Mesendoderm (in vitro differentiated cells): ENCODE data around the gene DACT3.

Experiments
- DNase-seq: peaks from one replicate; pipeline ENCODE4 v3.0.0; 2013
- H2AK5ac ChIP-seq: 2 replicates; pipeline ENCODE4 v1.6.1; 2013; ENCODE audit warnings: low read length, inconsistent platforms
- H2BK120ac ChIP-seq: 2 replicates; pipeline ENCODE4 v1.6.1; 2013; ENCODE audit warnings: low read depth, mild to moderate bottlenecking, low read length, moderate library complexity, mixed read lengths
- H2BK15ac ChIP-seq: replicated peaks from 2 replicates; pipeline ENCODE4 v1.6.1; 2013; ENCODE audit warnings: low read depth, mild to moderate bottlenecking, moderate library complexity
- H2BK5ac ChIP-seq: 2 replicates; pipeline ENCODE4 v1.6.1; 2013; ENCODE audit warnings: low read length, inconsistent platforms
- H3K18ac ChIP-seq: 2 replicates; pipeline ENCODE4 v1.6.1; 2013; ENCODE audit warnings: mild to moderate bottlenecking, low read length, mixed read lengths
- H3K23ac ChIP-seq: one replicate; pipeline ENCODE4 v1.6.1; 2013; ENCODE audit warnings: low read length
- H3K27ac ChIP-seq: 2 replicates; pipeline ENCODE4 v1.5.1; 2013; ENCODE audit warnings: low read depth, mild to moderate bottlenecking, inconsistent platforms, low read length, moderate library complexity
- H3K27me3 ChIP-seq: 2 replicates; pipeline ENCODE4 v1.6.1; 2013; ENCODE audit warnings: low read length, control low read depth, mild to moderate bottlenecking, inconsistent platforms; ENCODE audit not compliant: insufficient read depth, poor library complexity
- H3K36me3 ChIP-seq: 2 replicates; pipeline ENCODE4 v1.6.1; 2013; ENCODE audit warnings: low read length, inconsistent platforms; ENCODE audit not compliant: control insufficient read depth, insufficient read depth
- H3K4ac ChIP-seq: one replicate; pipeline ENCODE4 v1.6.1; 2013; ENCODE audit warnings: low read depth, mild to moderate bottlenecking, low read length, moderate library complexity
- H3K4me1 ChIP-seq: 2 replicates; pipeline ENCODE4 v1.6.1; 2013; ENCODE audit warnings: low read depth, low read length, inconsistent platforms; ENCODE audit not compliant: control insufficient read depth
- H3K4me2 ChIP-seq: 2 replicates; pipeline ENCODE4 v1.6.1; 2013; ENCODE audit warnings: low read length
- H3K4me3 ChIP-seq: 2 replicates; pipeline ENCODE4 v1.5.1; 2013; ENCODE audit warnings: mild to moderate bottlenecking, low read length
- H3K56ac ChIP-seq: one replicate; pipeline ENCODE4 v1.6.1; 2013; ENCODE audit warnings: low read length
- H3K79me1 ChIP-seq: 2 replicates; pipeline ENCODE4 v1.6.1; 2013; ENCODE audit warnings: low read length, inconsistent platforms
- H3K79me2 ChIP-seq: 2 replicates; pipeline ENCODE4 v1.6.1; 2013; ENCODE audit warnings: mild to moderate bottlenecking, low read length; ENCODE audit not compliant: control insufficient read depth, insufficient read depth
- H3K9ac ChIP-seq: 2 replicates; pipeline ENCODE4 v1.6.1; 2013; ENCODE audit warnings: low read length, inconsistent platforms
- H4K5ac ChIP-seq: one replicate; pipeline ENCODE4 v1.6.1; 2013; ENCODE audit warnings: low read length
- H4K8ac ChIP-seq: one replicate; pipeline ENCODE4 v1.6.1; 2013; ENCODE audit warnings: low read depth, mild to moderate bottlenecking, control low read depth, low read length, moderate library complexity
- WGBS: extraction: QIAGEN DNeasy Blood & Tissue Kit; methylation state at CpG from one replicate; pipeline ENCODE4 v1.1.7; 2013; ENCODE audit warnings: low lambda C conversion rate, missing lambda C conversion rate; ENCODE audit not compliant: insufficient coverage; ENCODE audit errors: extremely low coverage; 5-methylcytosine and 5-hydroxymethylcytosine counted together

DACT3 gene

GRCh38 chr19:46691948-46692347 lies 31.0 kb upstream of the DACT3 start:
- Histone ChIP-seq H3K79me2 (peaks cover 1% of the 10 kb centered on the region), H3K36me3 (peaks cover 24% of the 10 kb centered on the region), H2AK5ac (no peak overlapping the region), H3K23ac (no peak overlapping the region), H3K4ac (no peak overlapping the region), H3K4me2 (no peak overlapping the region), H2BK120ac (no peak overlapping the region), H2BK5ac (no peak overlapping the region), H3K56ac (no peak overlapping the region), H3K9ac (no peak overlapping the region), H3K4me1 (no peaks in the 10 kb centered on the region), H2BK15ac (no peak overlapping the region), H3K18ac (no peak overlapping the region), H4K5ac (no peak overlapping the region), H3K4me3 (no peak overlapping the region), H3K27me3 (no peaks in the 10 kb centered on the region), H3K27ac (no peak overlapping the region), H3K79me1 (peaks cover 2% of the 10 kb centered on the region), H4K8ac (no peak overlapping the region)
- no peak for DNase-seq
- WGBS: no CpG with 5 or more reads among the region's 2 CpGs

GRCh38 chr19:46691104-46691503 lies 30.1 kb upstream of the DACT3 start:
- Histone ChIP-seq H3K4me1 (no peaks in the 10 kb centered on the region), H2BK120ac (no peak overlapping the region), H3K23ac (no peak overlapping the region), H3K79me1 (peaks cover 2% of the 10 kb centered on the region), H2BK5ac (no peak overlapping the region), H4K5ac (no peak overlapping the region), H3K4me2 (no peak overlapping the region), H3K18ac (no peak overlapping the region), H2AK5ac (no peak overlapping the region), H3K56ac (no peak overlapping the region), H3K27me3 (no peaks in the 10 kb centered on the region), H3K36me3 (peaks cover 24% of the 10 kb centered on the region), H3K4me3 (no peak overlapping the region), H3K4ac (no peak overlapping the region), H2BK15ac (no peak overlapping the region), H3K9ac (no peak overlapping the region), H4K8ac (no peak overlapping the region), H3K79me2 (peaks cover 1% of the 10 kb centered on the region), H3K27ac (no peak overlapping the region)
- DNase-seq: no peak
- WGBS: no CpG with 5 or more reads among the region's 2 CpGs

DNA sequence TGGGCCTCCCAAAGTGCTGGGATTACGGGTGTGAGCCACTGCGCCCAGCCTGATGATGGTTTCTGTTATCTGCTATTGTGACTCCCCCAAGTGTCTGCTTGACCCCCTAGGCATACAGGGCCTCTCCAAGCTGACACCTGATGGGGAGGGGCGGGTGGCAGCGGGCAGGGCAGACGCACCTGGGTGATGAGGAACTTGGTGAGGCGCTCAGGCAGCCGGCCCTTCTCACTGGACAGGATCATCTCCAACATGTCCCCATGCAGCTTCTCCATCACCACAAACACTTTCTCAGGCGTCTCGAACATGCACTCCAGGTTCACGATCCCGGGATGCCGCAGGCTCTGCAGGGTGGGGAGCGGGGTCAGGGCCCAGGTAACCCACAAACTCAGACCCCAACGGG lies 28.4 kb upstream of the DACT3 start:
- no peak for DNase-seq
- Histone ChIP-seq H3K9ac (no peak overlapping the region), H3K18ac (no peak overlapping the region), H3K36me3 (peaks cover 29% of the 10 kb centered on the region), H2BK120ac (no peak overlapping the region), H3K56ac (no peak overlapping the region), H3K4me2 (no peak overlapping the region), H2BK5ac (no peak overlapping the region), H2BK15ac (no peak overlapping the region), H3K23ac (no peak overlapping the region), H3K27ac (no peak overlapping the region), H2AK5ac (no peak overlapping the region), H3K4me3 (no peak overlapping the region), H3K27me3 (no peaks in the 10 kb centered on the region), H4K8ac (no peak overlapping the region), H3K4me1 (no peaks in the 10 kb centered on the region), H3K79me1 (no peaks in the 10 kb centered on the region), H3K79me2 (no peaks in the 10 kb centered on the region), H4K5ac (no peak overlapping the region), H3K4ac (no peak overlapping the region)
- no CpG with 5 or more reads among the region's 14 CpGs for WGBS

DNA sequence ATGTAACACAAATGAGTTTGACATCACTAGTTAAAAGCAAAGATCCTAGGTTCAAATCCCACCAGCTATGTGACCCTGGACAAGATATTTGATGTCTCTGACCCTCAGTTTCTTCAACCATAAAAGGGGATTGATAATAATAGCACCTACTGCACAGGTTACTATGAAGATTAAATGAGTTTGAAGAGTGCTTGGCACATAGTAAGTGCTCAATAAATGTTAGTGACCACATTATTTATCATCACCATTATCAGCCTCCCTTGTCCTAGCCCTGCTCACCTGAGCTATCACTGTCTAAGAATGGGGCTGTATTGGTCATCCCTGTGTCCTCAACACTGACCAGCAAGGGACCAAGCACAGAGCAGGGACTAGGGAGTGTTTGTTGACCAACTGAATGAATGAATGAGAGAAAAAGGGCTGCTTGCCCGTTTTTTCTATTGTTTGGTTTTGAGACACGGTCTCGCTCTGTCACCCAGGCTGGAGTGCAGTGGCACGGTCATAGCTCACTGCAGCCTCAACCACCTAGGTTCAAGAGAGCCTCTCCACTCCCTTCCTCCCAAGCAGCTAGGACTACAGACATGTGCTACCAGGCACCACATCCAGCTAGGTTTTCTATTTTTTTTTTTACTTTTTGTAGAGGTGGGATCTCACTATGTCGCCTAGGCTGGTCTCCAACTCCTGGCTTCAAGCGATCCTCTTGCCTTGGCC lies 26.6 kb upstream of the DACT3 start:
- H3K79me2 ChIP-seq: no peaks in the 10 kb centered on the region
- H3K4me2 ChIP-seq: no peak overlapping the region
- H2BK5ac ChIP-seq: no peak overlapping the region
- WGBS: no CpG with 5 or more reads among the region's 6 CpGs
- no peaks in the 10 kb centered on the region for H3K79me1 ChIP-seq
- no peak overlapping the region for H3K4ac ChIP-seq
- H3K23ac ChIP-seq: no peak overlapping the region
- no peak overlapping the region for H2BK120ac ChIP-seq
- H4K8ac ChIP-seq: no peak overlapping the region
- no peak overlapping the region for H2AK5ac ChIP-seq
- no peaks in the 10 kb centered on the region for H3K27me3 ChIP-seq
- no peak overlapping the region for H3K18ac ChIP-seq
- H4K5ac ChIP-seq: no peak overlapping the region
- H3K9ac ChIP-seq: no peak overlapping the region
- no peak overlapping the region for H3K4me3 ChIP-seq
- H3K36me3 ChIP-seq: peaks cover 22% of the 10 kb centered on the region
- no peak overlapping the region for H3K56ac ChIP-seq
- no peaks in the 10 kb centered on the region for H3K4me1 ChIP-seq
- DNase-seq: no peak
- H3K27ac ChIP-seq: no peak overlapping the region
- no peak overlapping the region for H2BK15ac ChIP-seq

GRCh38 chr19:46685189-46685588 lies 24.2 kb upstream of the DACT3 start:
- WGBS: no CpG with 5 or more reads among the region's 3 CpGs
- H4K8ac ChIP-seq: no peak overlapping the region
- peaks cover 15% of the 10 kb centered on the region for H3K36me3 ChIP-seq
- no peaks in the 10 kb centered on the region for H3K79me2 ChIP-seq
- H3K4ac ChIP-seq: no peak overlapping the region
- no peak for DNase-seq
- H3K4me2 ChIP-seq: no peak overlapping the region
- H3K27ac ChIP-seq: no peak overlapping the region
- H3K27me3 ChIP-seq: no peaks in the 10 kb centered on the region
- no peak overlapping the region for H4K5ac ChIP-seq
- H3K56ac ChIP-seq: no peak overlapping the region
- no peaks in the 10 kb centered on the region for H3K79me1 ChIP-seq
- no peak overlapping the region for H2BK15ac ChIP-seq
- no peak overlapping the region for H3K9ac ChIP-seq
- H3K23ac ChIP-seq: no peak overlapping the region
- H2BK5ac ChIP-seq: no peak overlapping the region
- no peaks in the 10 kb centered on the region for H3K4me1 ChIP-seq
- no peak overlapping the region for H2BK120ac ChIP-seq
- no peak overlapping the region for H3K4me3 ChIP-seq
- no peak overlapping the region for H3K18ac ChIP-seq
- H2AK5ac ChIP-seq: no peak overlapping the region
